Frontal cortex (tissue), 4 donors: ENCODE results near the gene RBM28. TPM values are rescaled to one million over a fixed set of nuclear protein-coding genes. Genes with fewer than 3 reads are reported as not detected.

Experiments used
- DNase-seq, 2 donors: peaks; one replicate each; pipeline ENCODE4 v3.0.0; 2012; ENCODE audit warnings: low spot score in 2 of 2
- FAIRE-seq: peaks from 2 replicates; lab custom pipeline; 2012; peaks lifted over from hg19 to GRCh38; lab: Jason Lieb, UNC
- small RNA-seq: library from RNA; depleted of rRNA; stranded (forward); fragments of <200 nt; gene quantifications from one replicate; pipeline ENCODE3, GENCODE V24; 2014
- total RNA-seq: library from RNA; depleted of rRNA; stranded (reverse); fragments of >200 nt; gene quantifications from one replicate; pipeline ENCODE4 v1.2.3, GENCODE V29; 2014
- donor health status: control.
- donor health status: control.
- donor health status: control.

The RBM28 gene
- total RNA-seq, 1 donor from 2014 or later = 16.3 TPM

- FAIRE-seq (no peak), DNase-seq (no peak)
Observed at GRCh38 chr7:128265906-128266300, 77.8 kb downstream of the RBM28 start.

DNA sequence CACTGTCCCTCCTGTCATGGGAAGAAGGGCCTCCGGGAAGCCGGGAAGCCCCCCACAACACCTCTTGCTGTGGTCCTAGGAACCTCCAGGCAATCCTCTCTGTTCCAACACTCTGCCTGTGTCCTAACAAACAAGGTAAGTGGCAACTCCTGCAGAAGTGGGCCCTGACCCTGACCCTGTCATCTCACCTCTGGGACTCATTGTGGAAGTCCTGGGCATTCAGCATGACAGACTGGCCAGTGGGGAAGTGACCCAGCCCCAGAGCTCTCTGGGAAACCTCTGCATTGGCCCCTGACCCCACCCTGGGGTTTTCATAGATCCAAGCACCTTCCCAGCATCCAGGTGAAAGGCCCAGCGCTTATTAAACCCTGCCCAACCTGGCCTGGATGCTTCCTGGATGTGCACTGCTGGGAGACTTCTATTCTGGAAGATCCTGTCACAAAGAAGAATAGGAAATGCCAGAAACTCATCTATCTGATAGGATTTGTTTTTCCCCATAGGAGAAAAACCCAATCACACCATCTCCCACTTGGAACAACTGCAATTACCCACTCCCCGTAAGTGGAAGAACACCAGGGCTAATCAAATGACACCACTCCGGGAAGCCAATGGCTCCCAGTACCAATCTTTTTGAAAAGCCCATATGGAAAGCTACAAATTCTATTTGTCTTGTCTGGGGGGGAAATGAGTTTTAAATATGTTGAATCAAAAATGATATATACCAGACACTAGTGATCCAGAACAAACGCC, 78.4 kb downstream of the RBM28 start:
- FAIRE-seq (no peak), DNase-seq (no peak)

- FAIRE-seq (no peak), DNase-seq (no peak)
Observed at GRCh38 chr7:128264477-128264876, 79.2 kb downstream of the RBM28 start.

- FAIRE-seq (no peak), DNase-seq (no peak)
Observed at GRCh38 chr7:128263420-128263819, 80.3 kb downstream of the RBM28 start.

DNA sequence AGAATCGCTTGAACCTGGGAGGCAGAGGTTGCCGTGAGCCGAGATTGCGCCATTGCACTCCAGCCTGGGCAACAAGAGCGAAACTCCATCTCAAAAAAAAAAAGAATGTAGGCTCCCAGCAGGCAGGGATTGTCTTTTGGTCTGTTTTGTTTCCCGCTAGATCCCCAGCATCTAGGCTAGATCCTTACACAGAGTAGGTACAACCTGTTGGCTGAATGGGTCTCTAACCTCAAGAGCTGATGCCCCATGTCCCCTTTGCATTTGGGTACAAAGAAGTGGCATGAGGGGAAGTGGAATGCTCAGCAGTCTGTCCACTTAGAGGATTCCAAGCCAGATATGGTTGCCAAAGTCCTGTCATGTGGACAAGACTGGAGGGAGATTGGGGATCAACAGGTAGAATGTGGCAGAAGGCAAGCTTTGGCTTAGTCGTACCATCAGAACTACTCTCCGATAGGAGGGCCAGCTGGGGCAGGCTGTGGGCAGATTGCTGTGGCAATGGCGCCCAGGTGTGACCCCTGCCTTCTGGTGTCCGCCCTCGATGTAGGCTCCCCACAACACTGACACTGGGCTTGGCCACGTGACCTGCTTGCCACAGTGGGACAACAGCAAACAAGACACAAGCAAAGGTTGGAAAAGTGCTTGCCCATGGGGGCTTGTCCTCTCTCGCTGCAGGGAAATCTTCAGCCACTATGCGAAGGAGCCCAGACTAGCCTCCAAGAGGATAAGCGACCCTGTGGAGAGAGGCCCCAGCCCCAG, 81.3 kb downstream of the RBM28 start:
- FAIRE-seq (no peak), DNase-seq (no peak)

GRCh38 chr7:128260069-128260795, 83.5 kb downstream of the RBM28 start:
- FAIRE-seq (no peak), DNase-seq (no peak)

DNA sequence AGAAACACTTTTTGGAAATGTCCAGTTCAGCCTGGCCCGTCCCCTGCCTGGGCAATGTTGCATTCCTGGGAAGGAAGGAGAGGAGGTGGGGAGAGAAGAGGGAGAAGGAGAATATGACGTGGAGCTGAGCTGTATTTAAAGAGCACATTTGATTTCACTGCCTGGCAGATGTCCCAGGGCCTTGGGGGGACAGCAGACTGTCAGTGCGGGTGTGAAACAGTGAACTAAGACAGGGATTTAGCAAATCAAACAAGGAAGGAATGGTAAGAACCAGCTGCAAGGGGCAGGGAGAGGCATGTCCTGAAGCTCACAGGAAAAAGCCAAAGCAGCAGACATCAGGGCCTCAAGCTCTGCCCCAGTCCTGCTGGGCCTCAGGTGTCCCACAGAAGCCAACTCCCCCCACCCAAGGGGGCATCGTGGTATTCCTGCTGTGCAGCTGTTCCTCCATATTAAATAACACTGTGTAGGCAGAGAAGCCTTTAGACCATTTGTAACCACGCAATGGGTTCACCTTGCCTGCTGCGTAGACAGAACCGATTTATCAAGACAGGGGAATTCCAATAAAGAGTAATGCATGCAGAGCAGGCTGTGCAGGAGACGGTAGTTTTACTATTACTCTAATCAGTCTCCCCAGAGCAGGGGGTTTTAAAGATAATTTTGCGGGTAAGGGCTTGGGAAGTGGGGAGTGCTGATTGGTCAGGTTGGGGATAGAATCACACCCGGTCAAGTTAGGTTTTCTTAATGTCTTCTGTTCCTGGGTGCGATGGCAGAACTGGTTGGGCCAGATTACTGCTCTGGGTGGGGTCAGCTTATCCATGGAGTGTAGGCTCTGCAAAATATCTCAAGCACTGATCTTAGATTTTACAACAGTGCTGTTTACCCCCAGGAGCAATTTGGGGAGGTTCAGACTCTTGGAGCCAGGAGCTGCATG, 84.3 kb downstream of the RBM28 start:
- FAIRE-seq (no peak), DNase-seq (no peak)

GRCh38 chr7:128257458-128257857, 86.2 kb downstream of the RBM28 start:
- no peak for DNase-seq
- no peak for FAIRE-seq

DNA sequence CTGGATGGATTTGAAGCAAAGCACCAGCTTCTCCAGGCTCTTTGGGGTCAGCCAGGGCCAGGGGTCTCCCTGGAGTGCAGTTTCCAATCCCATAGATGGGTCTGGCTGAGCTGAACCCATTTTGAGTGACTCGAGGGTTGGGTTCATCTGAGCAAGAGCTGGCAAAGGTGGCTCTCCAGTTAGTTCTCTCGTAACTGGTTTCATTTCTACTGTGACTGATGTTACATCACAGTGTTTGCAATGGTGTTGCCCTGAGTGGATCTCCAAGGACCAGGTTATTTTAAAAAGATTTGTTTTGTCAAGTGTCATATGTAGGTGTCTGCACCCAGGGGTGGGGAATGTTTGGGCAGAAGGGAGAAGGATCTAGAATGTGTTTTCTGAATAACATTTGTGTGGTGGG, 88.4 kb downstream of the RBM28 start:
- DNase-seq (no peak), FAIRE-seq (no peak)

DNA sequence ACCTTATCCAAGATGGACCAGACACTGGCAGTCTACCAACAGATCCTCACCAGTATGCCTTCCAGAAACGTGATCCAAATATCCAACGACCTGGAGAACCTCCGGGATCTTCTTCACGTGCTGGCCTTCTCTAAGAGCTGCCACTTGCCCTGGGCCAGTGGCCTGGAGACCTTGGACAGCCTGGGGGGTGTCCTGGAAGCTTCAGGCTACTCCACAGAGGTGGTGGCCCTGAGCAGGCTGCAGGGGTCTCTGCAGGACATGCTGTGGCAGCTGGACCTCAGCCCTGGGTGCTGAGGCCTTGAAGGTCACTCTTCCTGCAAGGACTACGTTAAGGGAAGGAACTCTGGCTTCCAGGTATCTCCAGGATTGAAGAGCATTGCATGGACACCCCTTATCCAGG, 89.2 kb downstream of the RBM28 start:
- DNase-seq (no peak), FAIRE-seq (no peak)

DNA sequence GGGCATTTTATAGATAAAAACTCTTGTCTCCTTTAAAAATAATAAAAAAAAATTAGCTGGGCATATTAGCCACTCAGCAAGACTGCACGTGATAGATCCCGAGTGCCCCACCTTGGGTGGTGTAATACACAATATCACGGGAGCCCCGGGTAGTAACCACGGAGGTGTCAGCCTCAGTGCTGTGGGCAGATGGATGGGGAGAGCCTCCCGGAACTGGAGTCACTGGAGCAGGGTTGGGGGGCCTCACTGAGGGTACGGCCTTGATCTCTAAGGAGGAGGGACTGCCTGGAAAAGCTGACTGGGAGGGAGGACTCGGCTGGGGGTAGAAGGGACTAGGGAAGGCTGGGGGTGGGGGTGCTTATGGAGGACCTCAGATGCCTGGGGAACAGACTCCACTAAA, 90.0 kb downstream of the RBM28 start:
- DNase-seq (no peak), FAIRE-seq (no peak)

GRCh38 chr7:128251337-128251736, 92.4 kb downstream of the RBM28 start:
- DNase-seq = no peak
- no peak for FAIRE-seq

Small RNA genes lying within 50 kb of the gene (small RNA-seq; reads per million reads assigned to genes)
- gene RNU7-27P = not detected

Other genes starting within 250 kb of the RBM28 start
- gene LEP, start 102.6 kb downstream of the RBM28 start, total RNA-seq = not detected
- gene PRRT4, start 17.8 kb upstream of the RBM28 start, total RNA-seq = 3.3 TPM
- 26.5 TPM for gene IMPDH1, start 66.1 kb upstream of the RBM28 start, total RNA-seq
- 26.9 TPM for gene HILPDA, start 112.0 kb upstream of the RBM28 start, total RNA-seq
- 37.9 TPM for gene METTL2B, start 132.8 kb upstream of the RBM28 start, total RNA-seq